Calu3 (cell line): Measurements from ENCODE around the gene FBXO2. TPM values are rescaled to one million over a fixed set of nuclear protein-coding genes. Genes with fewer than 3 reads are reported as not detected.

ENCODE experiments used
- Bru-seq: library from RNA; stranded (reverse); fragments of 400-500 nt; gene quantifications from one replicate; lab custom pipeline; 2021; lab: Mats Ljungman, UMichigan
- BruChase-seq, 2 experiments: library from RNA; stranded (reverse); fragments of 400-500 nt; gene quantifications; one replicate each; lab custom pipeline; 2021; lab: Mats Ljungman, UMichigan
- BruUV-seq: library from RNA; stranded (reverse); fragments of 400-500 nt; replicated peaks from 2 replicates; lab custom pipeline; 2021; lab: Mats Ljungman, UMichigan
- CTCF ChIA-PET: fragments of 300-600 bp; sonication (Branson Sonifier 250); formaldehyde crosslinking; loops from one replicate; lab custom pipeline; 2022; ENCODE audit warnings: antibody characterized with exemption; lab: Charles Lee
- DNase-seq: peaks from one replicate; pipeline ENCODE4 v3.0.0; 2022
- H3K27ac Mint-ChIP-seq: one replicate; pipeline ENCODE4 v1.8.0; 2022; ENCODE audit warnings: mixed read lengths; ENCODE audit not compliant: unreplicated experiment
- H3K27me3 Mint-ChIP-seq: one replicate; pipeline ENCODE4 v1.8.0; 2022; ENCODE audit warnings: mixed read lengths; ENCODE audit not compliant: unreplicated experiment
- H3K36me3 Mint-ChIP-seq: one replicate; pipeline ENCODE4 v1.8.0; 2022; ENCODE audit warnings: mild to moderate bottlenecking, moderate library complexity, mixed read lengths; ENCODE audit not compliant: insufficient read depth, unreplicated experiment
- H3K4me1 Mint-ChIP-seq: one replicate; pipeline ENCODE4 v1.8.0; 2022; ENCODE audit warnings: mild to moderate bottlenecking, low read depth, mixed read lengths; ENCODE audit not compliant: unreplicated experiment
- H3K4me3 Mint-ChIP-seq: one replicate; pipeline ENCODE4 v1.8.0; 2022; ENCODE audit warnings: mild to moderate bottlenecking, low read depth, moderate library complexity, mixed read lengths; ENCODE audit not compliant: unreplicated experiment
- H3K9me3 Mint-ChIP-seq: one replicate; pipeline ENCODE4 v1.8.0; 2022; ENCODE audit warnings: low read depth, mixed read lengths; ENCODE audit not compliant: unreplicated experiment
- CTCF ChIP-seq: fragments of 200-600 bp; IDR thresholded peaks from one replicate; pipeline ENCODE4 v1.8.0; 2022; ENCODE audit warnings: antibody characterized with exemption; ENCODE audit not compliant: unreplicated experiment
- intact Hi-C: fragments of 100-400 bp; cut with micrococcal nuclease; formaldehyde crosslinking; loops from one replicate; pipeline ENCODE4 v1.10.0; 2022; ENCODE audit not compliant: unreplicated experiment
- long read RNA-seq: library from polyadenylated mRNA; stranded (forward); transcript quantifications from one replicate; pipeline ENCODE4 v2.0.0, GENCODE V29; 2022
- total RNA-seq: library from RNA; stranded (reverse); gene quantifications from 2 replicates; pipeline ENCODE4 v1.2.3, GENCODE V29; 2022

FBXO2 gene
- total RNA-seq (3.3 and 4.0 TPM in 2 replicates), Bru-seq, nascent RNA (percentile 20 among the genes with signal in this experiment), BruChase-seq, experiment 1, labeled RNA remaining after a 6-hour chase (percentile 26 among the genes with signal in this experiment), BruChase-seq, experiment 2, labeled RNA remaining after a 2-hour chase (percentile 22 among the genes with signal in this experiment)
- long read RNA-seq, partial matches to known transcripts = 2 of 4 reads
- long read RNA-seq, other reads (novel, unspliced or antisense) = 0 of 4 reads

- H3K9me3 Mint-ChIP-seq = no peaks in the 10 kb centered on the region
- no TSS peak for BruUV-seq
- no peak for TF ChIP-seq CTCF
- DNase-seq = peak; percentile 56
- peaks cover 26% of the 10 kb centered on the region for H3K27me3 Mint-ChIP-seq
- no peak within 1 kb of the TSS for H3K27ac Mint-ChIP-seq
- CTCF ChIA-PET = no interaction called here
- peak within 1 kb of the TSS; percentile 58 for H3K4me3 Mint-ChIP-seq
- intact Hi-C loops = loop anchor here (5.0 kb wide), 1 partner anchor 63 kb away; no protein-coding TSS in a partner anchor
- H3K4me1 Mint-ChIP-seq = peaks cover 9% of the 10 kb centered on the region
- H3K36me3 Mint-ChIP-seq = peaks cover 14% of the 10 kb centered on the region
Observed at GRCh38 chr1:11654137-11654938, at the start of gene FBXO2, which contains the start of gene FBXO44. Gene FBXO2, minus strand, starts transcription at chr1:11654429. Its CDS starts 89 bp downstream, at chr1:11654340. Gene FBXO44, plus strand, starts transcription at chr1:11654877. Its CDS starts 959 bp downstream, at chr1:11655836.

GRCh38 chr1:11703357-11704193 is 49.3 kb upstream of the FBXO2 start:
- CTCF ChIA-PET = no interaction called here
- intact Hi-C loops = no loop called here
- H3K27me3 Mint-ChIP-seq = peaks cover 20% of the 10 kb centered on the region
- H3K9me3 Mint-ChIP-seq = no peaks in the 10 kb centered on the region
- H3K27ac Mint-ChIP-seq = no peak overlapping the region
- no peak overlapping the region for H3K4me3 Mint-ChIP-seq
- peaks cover 4% of the 10 kb centered on the region for H3K36me3 Mint-ChIP-seq
- H3K4me1 Mint-ChIP-seq = peaks cover under 1% of the 10 kb centered on the region
- no TSS peak for BruUV-seq
- TF ChIP-seq CTCF = no peak
- DNase-seq = no peak

- H3K27me3 Mint-ChIP-seq = peaks cover 18% of the 10 kb centered on the region
- H3K36me3 Mint-ChIP-seq = peaks cover 4% of the 10 kb centered on the region
- no peak for DNase-seq
- CTCF ChIA-PET = no interaction called here
- no peak overlapping the region for H3K27ac Mint-ChIP-seq
- intact Hi-C loops = no loop called here
- BruUV-seq = no TSS peak
- no peak overlapping the region for H3K4me3 Mint-ChIP-seq
- no peaks in the 10 kb centered on the region for H3K9me3 Mint-ChIP-seq
- TF ChIP-seq CTCF = no peak
- no peaks in the 10 kb centered on the region for H3K4me1 Mint-ChIP-seq
Observed at GRCh38 chr1:11701981-11702803, 48.0 kb upstream of the FBXO2 start.
